ENCODE measurements around the gene RAB9B. TPM values are rescaled to one million over a fixed set of nuclear protein-coding genes. Genes with fewer than 3 reads are reported as not detected.

Gene RAB9B
- polyA plus RNA-seq, 1 donor from 2014 or later, result 50.6 TPM

GRCh38 chrX:103789004-103789403 is 43.1 kb downstream of the RAB9B start:
- H3K9ac ChIP-seq (ENCODE audit: low read length), result no peak overlapping the region
- no peak for TF ChIP-seq MXI1 (conservative IDR thresholded peaks at IDR 0.05; ENCODE audit: poor library complexity, severe bottlenecking)
- no peak for TF ChIP-seq POLR2AphosphoS5 (IDR thresholded peaks at IDR 0.05)
- no peak for TF ChIP-seq REST (IDR thresholded peaks at IDR 0.05; ENCODE audit: borderline replicate concordance)
- TF ChIP-seq TAF1 (IDR thresholded peaks at IDR 0.05; ENCODE audit: low read depth), result no peak
- TF ChIP-seq RAD21 (conservative IDR thresholded peaks at IDR 0.05), result no peak
- TF ChIP-seq EZH2 (IDR thresholded peaks at IDR 0.05; ENCODE audit: borderline replicate concordance, insufficient read depth, low read length, poor library complexity, severe bottlenecking), result no peak
- TF ChIP-seq EP300 (conservative IDR thresholded peaks at IDR 0.05; ENCODE audit: poor library complexity, severe bottlenecking), result no peak
- no peak for TF ChIP-seq CTCF (IDR thresholded peaks at IDR 0.05; ENCODE audit: poor library complexity, severe bottlenecking)
- TF ChIP-seq SMC3 (conservative IDR thresholded peaks at IDR 0.05; ENCODE audit: poor library complexity), result no peak
- no peaks in the 10 kb centered on the region for H3K36me3 ChIP-seq (ENCODE audit: insufficient read depth, low read length)
- H4K20me1 ChIP-seq (ENCODE audit: insufficient read depth), result no peaks in the 10 kb centered on the region
- no peak overlapping the region for H3K27ac ChIP-seq (ENCODE audit: low read length)
- H3K79me2 ChIP-seq (replicated peaks; ENCODE audit: insufficient read depth, low read length), result no peaks in the 10 kb centered on the region
- H3K4me2 ChIP-seq (ENCODE audit: low read length), result no peak overlapping the region
- no peak overlapping the region for H2AFZ ChIP-seq (ENCODE audit: low read depth, low read length)
- no peaks in the 10 kb centered on the region for H3K9me2 ChIP-seq (ENCODE audit: insufficient read depth, low read length)
- H3F3A ChIP-seq (ENCODE audit: insufficient read depth, low read length, poor library complexity, severe bottlenecking), result no peaks in the 10 kb centered on the region
- no peak overlapping the region for H3K4me3 ChIP-seq (ENCODE audit: low read length)
- H3K27me3 ChIP-seq (ENCODE audit: insufficient read depth, low read depth, low read length), result no peaks in the 10 kb centered on the region
- no peaks in the 10 kb centered on the region for H3K9me3 ChIP-seq (ENCODE audit: low read length)

GRCh38 chrX:103783971-103784370 is 48.1 kb downstream of the RAB9B start:
- no peak overlapping the region for H3K4me2 ChIP-seq (ENCODE audit: low read length)
- H3K9ac ChIP-seq (ENCODE audit: low read length), result no peak overlapping the region
- no peak overlapping the region for H3K27ac ChIP-seq (ENCODE audit: low read length)
- no peaks in the 10 kb centered on the region for H4K20me1 ChIP-seq (ENCODE audit: insufficient read depth)
- H3K36me3 ChIP-seq (ENCODE audit: insufficient read depth, low read length), result no peaks in the 10 kb centered on the region
- no peaks in the 10 kb centered on the region for H3F3A ChIP-seq (ENCODE audit: insufficient read depth, low read length, poor library complexity, severe bottlenecking)
- no peaks in the 10 kb centered on the region for H3K27me3 ChIP-seq (ENCODE audit: insufficient read depth, low read depth, low read length)
- no peaks in the 10 kb centered on the region for H3K79me2 ChIP-seq (replicated peaks; ENCODE audit: insufficient read depth, low read length)
- TF ChIP-seq EZH2 (IDR thresholded peaks at IDR 0.05; ENCODE audit: borderline replicate concordance, insufficient read depth, low read length, poor library complexity, severe bottlenecking) (no peak), POLR2AphosphoS5 (IDR thresholded peaks at IDR 0.05) (no peak), SMC3 (conservative IDR thresholded peaks at IDR 0.05; ENCODE audit: poor library complexity) (no peak), RAD21 (conservative IDR thresholded peaks at IDR 0.05) (no peak), MXI1 (conservative IDR thresholded peaks at IDR 0.05; ENCODE audit: poor library complexity, severe bottlenecking) (no peak), EP300 (conservative IDR thresholded peaks at IDR 0.05; ENCODE audit: poor library complexity, severe bottlenecking) (no peak)
- H3K4me3 ChIP-seq (ENCODE audit: low read length), result no peak overlapping the region
- no peak overlapping the region for H2AFZ ChIP-seq (ENCODE audit: low read depth, low read length)
- no peaks in the 10 kb centered on the region for H3K9me2 ChIP-seq (ENCODE audit: insufficient read depth, low read length)
- H3K9me3 ChIP-seq (ENCODE audit: low read length), result no peaks in the 10 kb centered on the region
